ENCODE results near the gene ARPC1B. TPM values are rescaled to one million over a fixed set of nuclear protein-coding genes. Genes with fewer than 3 reads are reported as not detected.
A peak's percentile ranks its signal among the peaks of the same experiment; 100 is the strongest.
"Not testable (repeated sequence)": the region's sequence is repeated elsewhere in the genome, so short reads cannot be mapped to it uniquely, and the experiment has no call there.

The ARPC1B gene
- polyA plus RNA-seq: 728 TPM

DNA sequence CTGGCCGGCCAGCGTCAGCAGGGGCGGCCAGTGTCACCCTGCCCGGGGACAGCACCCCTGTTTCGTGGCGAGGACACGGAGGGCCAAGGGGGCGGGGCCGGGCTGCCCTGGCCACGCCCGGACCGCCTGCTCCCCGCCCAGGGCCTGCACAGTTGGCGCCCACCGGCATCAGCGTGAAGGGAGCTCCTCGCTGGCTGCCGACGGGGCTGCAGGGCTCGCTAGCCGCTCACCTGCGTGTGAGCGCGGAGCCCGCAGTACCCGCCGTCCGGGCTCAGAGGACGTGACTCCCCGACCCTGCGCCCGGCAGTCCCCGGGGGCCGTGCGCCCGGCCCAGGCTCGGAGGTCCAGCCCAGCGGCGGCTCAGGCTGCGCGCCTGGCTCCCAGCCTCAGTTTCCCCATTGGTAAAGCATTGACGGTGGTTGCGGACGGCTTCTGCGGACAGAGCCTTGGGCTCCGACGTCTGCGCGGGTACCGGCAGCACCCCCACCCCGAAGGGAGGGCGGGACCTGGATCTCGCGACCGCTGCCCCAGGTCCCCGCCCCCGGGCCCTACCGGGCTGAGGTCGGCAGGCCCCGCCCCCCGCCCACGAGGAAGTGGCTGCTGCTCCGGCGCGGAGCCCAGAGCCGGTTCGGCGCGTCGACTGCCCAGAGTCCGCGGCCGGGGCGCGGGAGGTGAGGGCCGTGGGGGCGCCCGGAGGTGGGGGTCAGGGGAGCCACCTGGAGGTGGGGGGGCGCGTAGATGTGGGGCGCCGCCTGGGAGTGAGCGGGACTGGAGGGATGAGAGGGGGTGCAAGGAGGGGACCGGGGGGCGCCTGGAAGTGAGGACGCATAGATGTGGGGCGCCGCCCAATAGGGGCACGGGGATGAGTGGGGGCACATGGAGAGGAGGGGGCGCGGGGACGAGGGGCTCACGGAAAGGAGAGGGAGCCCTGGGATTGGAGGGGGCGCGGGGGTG lies at the start of gene ARPC1B:
TSS of gene ARPC1B (plus strand) at position 620 of the 954 bp plus-strand sequence. CDS start 10,985 bp downstream, outside the sequence.
- H3K9me3 Mint-ChIP-seq: peaks cover 0 to 2% (median 0%) of the 10 kb centered on the region in 3 donors
- H3K27ac Mint-ChIP-seq: peak within 1 kb of the TSS; percentile 73 to 95 (median 92)
- H3K36me3 Mint-ChIP-seq: peaks cover 7% of the 10 kb centered on the region
- peaks cover 6 to 14% (median 11%) of the 10 kb centered on the region in 3 donors for H3K4me1 Mint-ChIP-seq
- no peaks in the 10 kb centered on the region for H3K27me3 Mint-ChIP-seq
- peak within 1 kb of the TSS; percentile 83 to 91 (median 88) for H3K4me3 Mint-ChIP-seq

GRCh38 chr7:99325001-99325493 lies 49.5 kb upstream of the ARPC1B start:
- Mint-ChIP-seq H3K9me3 (no peaks in the 10 kb centered on the region), H3K4me3 (peak overlapping the region; percentile 94 to 99 (median 98)), H3K4me1 (peaks cover 16 to 24% (median 18%) of the 10 kb centered on the region in 3 donors), H3K27me3 (no peaks in the 10 kb centered on the region), H3K36me3 (no peaks in the 10 kb centered on the region), H3K27ac (peak overlapping the region in 2 of 3 donors; percentile 95 to 99)

DNA sequence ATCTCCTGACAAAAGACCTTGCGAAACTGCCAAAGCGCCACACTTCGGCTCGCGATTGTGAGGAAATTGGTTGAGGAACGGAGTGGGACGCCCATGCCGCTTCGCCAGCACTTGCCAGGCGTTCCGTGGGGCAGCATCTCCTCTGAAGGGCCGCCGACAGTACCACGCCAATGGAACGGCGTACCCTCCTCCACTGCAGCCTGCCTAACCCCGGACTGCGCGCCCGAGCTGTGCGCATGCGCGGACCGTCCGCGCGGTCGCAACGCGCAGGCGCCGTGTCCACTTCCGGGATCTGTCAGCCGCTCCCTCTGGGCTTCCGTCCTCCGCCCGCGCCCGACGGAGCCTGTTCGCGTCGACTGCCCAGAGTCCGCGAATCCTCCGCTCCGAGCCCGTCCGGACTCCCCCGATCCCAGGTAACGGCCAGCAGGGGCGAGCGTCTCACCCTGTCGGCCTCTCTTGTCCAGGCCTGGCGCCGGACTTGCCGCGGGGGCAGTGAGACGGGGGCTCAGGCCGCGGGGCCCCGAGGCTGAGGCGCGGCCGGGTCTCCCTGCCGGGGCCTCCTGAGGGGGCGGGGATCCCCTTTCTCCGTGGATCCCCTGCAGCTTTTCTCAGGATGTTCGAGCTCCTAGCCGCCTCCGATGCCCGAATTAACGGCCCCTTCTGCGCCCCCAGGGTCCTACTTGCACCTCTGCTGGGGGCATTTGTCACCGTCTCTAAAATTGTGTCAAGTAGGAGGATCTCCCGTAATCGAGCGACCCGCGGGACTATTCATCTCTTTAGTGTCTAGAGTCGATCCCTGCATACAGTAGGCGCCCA lies 48.7 kb upstream of the ARPC1B start, which contains the start of gene ARPC1A:
TSS of gene ARPC1A (plus strand) at position 307 of the 816 bp plus-strand sequence. CDS start 7,456 bp downstream, outside the sequence.
- peak within 1 kb of the TSS; percentile 94 to 99 (median 98) for H3K4me3 Mint-ChIP-seq
- no peaks in the 10 kb centered on the region for H3K9me3 Mint-ChIP-seq
- H3K27ac Mint-ChIP-seq: peak within 1 kb of the TSS; percentile 95 to 99 (median 99)
- no peaks in the 10 kb centered on the region for H3K36me3 Mint-ChIP-seq
- no peaks in the 10 kb centered on the region for H3K27me3 Mint-ChIP-seq
- peaks cover 21 to 29% (median 23%) of the 10 kb centered on the region in 3 donors for H3K4me1 Mint-ChIP-seq

GRCh38 chr7:99326408-99326782 lies 48.1 kb upstream of the ARPC1B start:
- H3K36me3 Mint-ChIP-seq: no peaks in the 10 kb centered on the region
- H3K4me3 Mint-ChIP-seq: peak overlapping the region; percentile 94 to 99 (median 98)
- peaks cover 23 to 29% (median 26%) of the 10 kb centered on the region in 3 donors for H3K4me1 Mint-ChIP-seq
- H3K27me3 Mint-ChIP-seq: no peaks in the 10 kb centered on the region
- H3K9me3 Mint-ChIP-seq: no peaks in the 10 kb centered on the region
- peak overlapping the region; percentile 95 to 99 (median 99) for H3K27ac Mint-ChIP-seq

DNA sequence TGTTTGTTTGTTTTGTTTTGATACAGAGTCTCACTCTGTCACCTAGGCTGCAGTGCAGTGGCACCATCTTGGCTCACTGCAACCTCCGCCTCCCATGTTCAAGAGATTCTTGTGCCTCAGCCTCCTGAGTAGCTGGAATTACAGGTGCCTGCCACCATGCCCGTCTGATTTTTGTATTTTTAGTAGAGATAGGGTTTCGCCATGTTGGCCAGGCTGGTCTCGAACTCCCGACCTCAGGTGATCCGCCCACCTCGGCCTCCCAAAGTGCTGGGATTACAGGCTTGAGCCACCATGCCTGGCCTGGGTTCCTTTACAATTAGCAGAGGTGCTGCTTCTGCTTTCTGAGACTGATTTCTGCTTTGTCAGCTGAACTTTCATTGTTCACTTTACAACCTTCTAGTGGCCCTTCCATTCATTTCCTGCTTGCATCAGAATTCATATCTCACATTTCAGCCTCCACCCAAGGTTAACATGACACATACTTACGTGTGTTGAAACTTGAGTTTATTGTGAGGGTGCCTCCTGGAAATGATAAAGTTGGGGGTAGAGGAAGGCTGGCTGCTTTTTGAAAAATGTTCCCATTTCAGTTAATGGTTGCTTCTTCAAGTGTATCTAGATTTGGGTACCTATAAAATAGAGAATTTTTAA lies 44.1 kb upstream of the ARPC1B start:
- not testable (repeated sequence) for H3K36me3 Mint-ChIP-seq, H3K27me3 Mint-ChIP-seq, H3K9me3 Mint-ChIP-seq
- H3K4me1 Mint-ChIP-seq: peaks cover 31 to 36% (median 32%) of the 10 kb centered on the region in 3 donors
- peak overlapping the region in 1 of 3 donors; percentile 83 for H3K27ac Mint-ChIP-seq
- H3K4me3 Mint-ChIP-seq: peak overlapping the region in 3 of 4 donors; percentile 30 to 82 (median 41)

GRCh38 chr7:99331002-99331401 lies 43.5 kb upstream of the ARPC1B start:
- peak overlapping the region in 1 of 3 donors; percentile 83 for H3K27ac Mint-ChIP-seq
- no peaks in the 10 kb centered on the region for H3K27me3 Mint-ChIP-seq
- peaks cover 30 to 36% (median 32%) of the 10 kb centered on the region in 3 donors for H3K4me1 Mint-ChIP-seq
- no peaks in the 10 kb centered on the region for H3K36me3 Mint-ChIP-seq
- no peaks in the 10 kb centered on the region for H3K9me3 Mint-ChIP-seq
- peak overlapping the region in 1 of 4 donors; percentile 45 for H3K4me3 Mint-ChIP-seq

DNA sequence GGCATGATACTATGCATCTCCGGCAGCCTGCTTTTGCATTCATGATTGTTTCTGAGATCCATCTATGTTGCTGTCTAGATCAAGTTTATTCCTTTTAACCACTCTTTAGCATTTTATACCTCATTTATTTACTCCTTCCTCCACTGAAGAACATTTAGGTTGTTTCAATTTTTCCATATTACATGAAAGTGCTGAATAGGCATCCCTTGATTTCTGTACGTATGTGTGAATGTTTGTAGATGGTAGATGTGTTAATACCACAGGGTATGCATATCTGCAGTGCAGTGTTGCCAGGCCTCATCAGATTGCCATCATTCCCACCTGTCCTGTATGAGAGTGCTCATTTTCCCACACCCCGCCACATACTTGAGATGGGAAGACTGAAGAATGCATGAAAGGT lies 34.9 kb upstream of the ARPC1B start:
- peaks cover 0 to 4% (median 1%) of the 10 kb centered on the region in 3 donors for H3K4me1 Mint-ChIP-seq
- H3K27ac Mint-ChIP-seq: no peak overlapping the region
- peaks cover 5% of the 10 kb centered on the region for H3K36me3 Mint-ChIP-seq
- no peaks in the 10 kb centered on the region for H3K9me3 Mint-ChIP-seq
- no peak overlapping the region for H3K4me3 Mint-ChIP-seq
- H3K27me3 Mint-ChIP-seq: no peaks in the 10 kb centered on the region

- H3K27ac Mint-ChIP-seq: no peak overlapping the region
- H3K27me3 Mint-ChIP-seq: no peaks in the 10 kb centered on the region
- no peaks in the 10 kb centered on the region for H3K9me3 Mint-ChIP-seq
- H3K4me3 Mint-ChIP-seq: no peak overlapping the region
- H3K4me1 Mint-ChIP-seq: peaks cover 0 to 1% (median 0%) of the 10 kb centered on the region in 3 donors
- peaks cover 5% of the 10 kb centered on the region for H3K36me3 Mint-ChIP-seq
Measured at GRCh38 chr7:99340659-99341058, 33.9 kb upstream of the ARPC1B start.

DNA sequence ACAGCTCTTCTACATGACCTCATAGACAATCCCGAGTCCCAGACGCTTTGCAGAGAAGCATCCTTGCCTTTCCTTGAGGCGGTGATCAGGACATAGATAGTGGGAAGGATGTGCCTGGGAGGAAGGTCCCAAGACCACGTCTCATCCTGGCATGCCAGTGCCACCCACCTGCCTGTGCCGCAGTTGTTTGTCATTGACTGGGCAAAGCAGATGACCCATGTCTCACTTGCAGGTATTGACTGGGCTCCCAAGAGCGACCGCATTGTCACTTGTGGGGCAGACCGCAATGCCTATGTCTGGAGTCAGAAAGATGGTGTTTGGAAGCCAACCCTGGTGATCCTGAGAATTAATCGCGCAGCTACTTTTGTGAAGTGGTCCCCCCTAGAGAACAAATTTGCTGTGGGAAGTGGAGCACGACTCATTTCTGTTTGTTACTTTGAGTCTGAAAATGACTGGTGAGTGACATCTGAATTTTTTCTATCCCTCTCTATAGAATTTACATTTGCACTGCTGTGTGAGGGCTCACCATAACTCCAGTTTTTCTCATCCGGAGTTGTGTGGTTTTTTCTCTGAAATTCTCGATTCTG lies 30.4 kb upstream of the ARPC1B start:
- Mint-ChIP-seq H3K9me3 (no peaks in the 10 kb centered on the region), H3K4me3 (no peak overlapping the region), H3K36me3 (peaks cover 4% of the 10 kb centered on the region), H3K27me3 (no peaks in the 10 kb centered on the region), H3K27ac (no peak overlapping the region), H3K4me1 (peaks cover 0 to 1% (median 0%) of the 10 kb centered on the region in 3 donors)

DNA sequence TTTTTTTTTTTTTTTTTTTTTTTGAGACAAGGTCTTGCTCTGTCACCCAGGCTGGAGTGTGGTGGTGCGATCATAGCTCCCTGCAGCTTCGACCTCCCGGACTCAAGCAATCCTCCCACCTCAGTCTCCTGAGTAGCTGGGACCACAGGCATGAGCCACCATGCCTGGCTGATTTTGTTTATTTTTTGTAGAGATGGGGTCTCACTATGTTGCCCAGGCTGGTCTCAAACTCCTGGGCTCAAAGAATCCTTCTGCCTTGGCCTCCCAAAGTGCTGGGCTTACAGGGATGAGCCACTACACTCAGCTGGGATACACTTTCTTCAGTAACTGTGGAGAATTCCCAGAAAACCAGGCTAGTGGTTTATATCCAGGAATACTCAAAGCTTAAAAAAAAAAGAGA lies 23.9 kb upstream of the ARPC1B start:
- H3K36me3 Mint-ChIP-seq: not testable (repeated sequence)

DNA sequence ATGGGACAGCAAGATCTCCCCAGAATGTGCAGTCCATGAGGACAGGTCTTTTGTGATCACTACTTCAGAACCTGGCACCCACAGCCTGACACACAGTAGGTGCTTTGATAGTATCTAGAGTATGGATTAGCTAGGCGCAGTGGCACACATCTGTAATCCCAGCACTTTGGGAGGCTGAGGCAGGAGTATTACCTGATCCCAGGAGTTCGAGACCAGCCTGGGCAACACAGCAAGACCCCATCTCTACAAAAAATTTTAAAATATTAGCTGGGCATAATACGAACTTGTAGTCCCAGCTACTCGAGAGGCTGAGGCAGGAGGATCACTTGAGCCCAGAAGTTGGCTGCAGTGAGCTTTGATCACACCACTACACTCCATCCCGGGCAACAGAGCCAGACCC lies 22.3 kb upstream of the ARPC1B start:
- Mint-ChIP-seq H3K4me3 (no peak overlapping the region), H3K9me3 (no peaks in the 10 kb centered on the region), H3K4me1 (no peaks in the 10 kb centered on the region), H3K27ac (peak overlapping the region in 1 of 3 donors; percentile 53), H3K27me3 (no peaks in the 10 kb centered on the region), H3K36me3 (peaks cover 3% of the 10 kb centered on the region)

More for the DNA sequence above, 23.9 kb upstream of the ARPC1B start:
- H3K27me3 Mint-ChIP-seq, H3K9me3 Mint-ChIP-seq, H3K4me1 Mint-ChIP-seq, H3K27ac Mint-ChIP-seq: not testable (repeated sequence)
- H3K4me3 Mint-ChIP-seq: peak overlapping the region in 1 of 4 donors; percentile 65

- Mint-ChIP-seq H3K4me3 (no peak overlapping the region), H3K36me3 (peaks cover 4% of the 10 kb centered on the region), H3K27ac (no peak overlapping the region), H3K27me3 (no peaks in the 10 kb centered on the region), H3K4me1 (no peaks in the 10 kb centered on the region), H3K9me3 (no peaks in the 10 kb centered on the region)
Measured at GRCh38 chr7:99355098-99355497, 19.4 kb upstream of the ARPC1B start.

GRCh38 chr7:99357701-99358490 lies 16.6 kb upstream of the ARPC1B start:
- H3K4me1 Mint-ChIP-seq: no peaks in the 10 kb centered on the region
- no peaks in the 10 kb centered on the region for H3K9me3 Mint-ChIP-seq
- peaks cover 4% of the 10 kb centered on the region for H3K36me3 Mint-ChIP-seq
- no peaks in the 10 kb centered on the region for H3K27me3 Mint-ChIP-seq
- H3K4me3 Mint-ChIP-seq: no peak overlapping the region
- no peak overlapping the region for H3K27ac Mint-ChIP-seq

Data from IgD-negative memory B cell (primary cell).